HG03095 (cell line): ENCODE data around the gene ICA1L.
"Not testable (repeated sequence)": the region's sequence is repeated elsewhere in the genome, so short reads cannot be mapped to it uniquely, and the experiment has no call there.

Experiments
- ATAC-seq: cut with Tn5 transposase; IDR thresholded peaks from one replicate; pipeline ENCODE4 v1.9.1; 2021; ENCODE audit warnings: moderate library complexity; ENCODE audit not compliant: unreplicated experiment

The ICA1L gene

DNA sequence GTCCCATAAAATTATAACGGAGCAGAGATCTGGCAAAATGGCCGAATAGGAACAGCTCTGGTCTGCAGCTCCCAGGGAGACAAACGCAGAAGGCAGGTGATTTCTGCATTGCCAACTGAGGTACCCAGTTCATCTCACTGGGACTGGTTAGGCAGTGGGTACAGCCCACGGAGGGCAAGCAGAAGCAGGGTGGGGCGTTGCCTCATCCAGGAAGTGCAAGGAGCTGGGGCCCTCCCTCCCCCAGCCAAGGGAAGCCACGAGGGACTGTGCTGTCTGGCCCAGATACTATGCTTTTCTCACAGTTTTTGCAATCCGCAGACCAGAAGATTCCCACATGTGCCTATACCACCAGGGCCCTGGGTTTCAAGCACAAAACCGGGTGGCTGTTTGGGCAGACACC lies 22.8 kb downstream of the ICA1L start:
- ATAC-seq, result no peak

DNA sequence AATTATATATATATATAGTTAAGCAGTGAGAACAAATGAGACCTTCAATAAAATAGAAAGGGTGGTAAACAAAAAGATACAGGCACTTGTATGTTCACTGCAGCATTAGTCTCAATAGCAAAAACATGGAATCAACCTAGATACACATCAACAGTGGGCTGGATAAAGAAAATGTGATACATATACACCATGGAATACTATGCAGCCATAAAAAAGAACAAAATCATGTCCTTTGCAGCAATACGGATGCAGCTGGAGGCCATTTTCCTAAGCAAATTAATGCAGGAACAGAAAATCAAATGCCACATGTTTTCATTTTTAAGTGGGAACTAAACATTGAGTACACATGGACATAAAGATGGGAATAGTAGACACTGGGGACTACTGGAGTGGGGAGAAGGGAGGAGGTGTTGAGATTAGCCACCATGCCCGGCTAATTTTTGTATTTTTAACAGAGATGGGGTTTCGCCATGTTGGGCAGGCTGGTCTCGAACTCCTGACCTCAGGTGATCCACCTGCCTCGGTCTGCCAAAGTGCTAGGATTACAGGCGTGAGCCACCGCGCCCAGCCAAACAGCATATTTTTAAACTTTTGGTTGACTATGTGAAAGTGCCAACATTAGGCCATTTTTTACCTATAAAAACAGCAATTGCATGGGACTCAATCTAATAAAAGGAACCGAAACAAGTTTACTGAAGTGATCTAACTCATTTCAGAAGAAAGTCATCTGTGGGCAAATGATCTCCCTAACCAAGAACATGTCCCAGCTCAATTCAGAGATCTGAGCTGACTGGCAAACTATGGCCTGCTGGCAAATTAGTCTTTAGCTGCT lies 23.7 kb downstream of the ICA1L start:
- ATAC-seq, result peak; percentile 69

DNA sequence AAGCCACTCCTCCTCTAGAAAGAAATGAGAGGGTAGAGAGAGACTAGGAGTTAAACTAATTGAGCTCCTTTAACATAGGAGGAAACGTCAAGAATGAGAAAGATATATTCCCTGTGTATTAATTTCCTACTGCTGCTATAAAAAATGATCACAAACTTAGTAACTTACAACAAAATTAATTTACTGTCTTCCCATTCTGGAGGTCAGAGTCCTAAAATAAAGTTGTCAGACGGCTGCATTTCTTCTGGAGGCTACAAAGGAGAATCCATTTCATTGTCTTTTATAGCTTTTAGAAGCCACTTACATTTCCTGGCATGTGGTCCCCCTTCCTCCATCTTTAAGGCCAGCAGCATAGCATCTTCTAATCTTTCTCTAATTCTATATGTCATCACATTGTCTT lies 26.9 kb downstream of the ICA1L start:
- ATAC-seq, result no peak

DNA sequence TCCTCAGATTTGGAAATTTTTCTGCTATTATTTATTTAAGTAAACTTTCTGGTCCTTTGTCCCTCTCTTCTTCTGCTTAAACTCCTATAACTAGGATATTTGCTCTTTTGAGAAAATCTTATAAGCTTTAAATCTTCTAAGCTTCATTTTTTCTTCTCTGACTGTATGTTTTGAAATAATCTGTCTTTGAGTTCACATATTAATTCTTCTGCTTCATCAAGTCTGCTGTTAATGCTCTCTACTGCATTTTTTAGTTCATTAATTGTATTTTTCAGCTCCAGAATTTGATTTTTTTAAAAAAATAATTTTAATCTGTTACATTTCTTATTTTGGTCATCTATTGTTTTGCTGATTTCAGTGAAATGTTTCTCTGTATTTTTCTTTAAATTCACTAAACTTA lies 28.9 kb downstream of the ICA1L start:
- no peak for ATAC-seq

DNA sequence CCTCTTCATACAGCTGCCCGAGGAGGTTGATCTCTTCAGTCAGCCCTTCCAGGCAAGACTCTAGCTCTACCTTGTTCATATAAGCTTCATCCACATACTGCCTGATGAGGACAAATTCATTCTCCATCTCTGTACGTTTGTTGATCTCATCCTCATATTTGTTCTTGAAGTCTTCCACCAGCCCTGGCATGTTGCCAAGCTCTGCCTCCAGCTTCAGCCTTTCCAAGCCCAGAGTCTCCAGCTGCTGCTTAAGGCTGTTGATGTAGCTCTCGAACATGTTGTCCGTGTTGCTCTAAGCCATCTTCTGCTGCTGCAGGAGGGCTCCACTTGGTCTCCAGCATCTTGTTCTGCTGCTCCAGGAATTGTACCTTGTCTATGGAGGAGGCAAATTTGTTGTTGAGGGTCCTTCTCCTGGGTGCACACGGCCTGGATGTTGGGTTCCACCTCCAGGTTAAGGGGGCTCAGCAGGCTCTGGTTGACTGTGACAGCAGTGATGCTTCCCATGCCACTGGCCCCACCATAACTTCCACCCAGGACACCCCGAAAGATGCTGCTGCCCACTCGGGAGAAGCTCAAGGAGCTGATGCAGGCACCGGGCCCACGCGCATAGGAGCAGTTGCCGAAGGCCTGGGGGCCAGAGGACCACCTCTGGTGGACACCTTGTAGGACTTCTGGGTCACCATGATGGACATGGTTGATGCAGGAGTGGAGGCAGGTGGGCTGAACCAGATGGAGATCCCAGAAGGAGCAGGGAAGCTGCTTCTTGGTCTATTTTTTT lies 30.3 kb downstream of the ICA1L start:
- ATAC-seq, result no peak

DNA sequence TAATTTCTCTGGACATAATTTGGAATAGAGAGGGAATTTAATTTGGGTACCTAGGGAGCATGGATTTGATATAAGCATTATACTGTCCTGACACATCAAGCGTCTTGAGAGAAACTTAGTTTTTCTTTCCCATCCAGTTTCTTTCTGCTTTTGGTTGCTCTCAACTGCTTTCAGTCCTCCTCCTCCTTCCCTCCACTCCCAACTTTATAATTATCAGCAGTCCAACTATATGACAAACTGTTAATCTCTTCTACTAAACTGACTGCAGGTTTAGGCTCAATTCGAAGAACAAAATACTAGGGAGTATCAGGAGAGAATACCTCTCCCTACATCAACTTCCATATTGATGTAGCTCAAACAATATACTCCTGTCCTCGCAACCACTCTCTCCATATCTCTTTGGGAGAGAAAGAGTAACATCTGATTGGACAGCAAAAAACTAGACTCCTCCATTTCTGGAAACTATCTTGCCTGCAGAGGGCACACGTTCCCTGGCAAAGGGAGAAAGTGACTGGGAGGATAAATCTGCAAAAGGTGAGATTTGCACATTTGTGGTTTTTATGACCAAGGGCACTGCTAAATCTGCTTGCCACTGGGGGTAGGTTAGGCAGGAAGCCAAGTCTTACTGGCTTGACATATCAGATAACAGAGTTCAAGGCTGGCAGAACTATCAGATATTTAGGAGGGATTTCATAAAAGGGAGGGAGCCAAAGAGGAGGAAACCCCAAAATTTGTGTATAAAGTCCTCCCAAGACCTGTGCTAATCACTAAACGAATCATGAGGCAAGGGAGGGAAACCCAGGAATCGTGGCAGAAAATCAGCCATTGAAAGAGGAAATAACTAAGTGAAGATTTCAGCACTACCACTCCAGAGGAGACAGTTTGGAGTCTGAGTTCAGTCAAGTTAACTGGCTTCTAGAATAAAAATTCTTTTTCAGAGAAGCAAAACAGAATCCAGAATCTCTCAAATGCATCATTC lies 40.0 kb downstream of the ICA1L start:
- no peak for ATAC-seq

DNA sequence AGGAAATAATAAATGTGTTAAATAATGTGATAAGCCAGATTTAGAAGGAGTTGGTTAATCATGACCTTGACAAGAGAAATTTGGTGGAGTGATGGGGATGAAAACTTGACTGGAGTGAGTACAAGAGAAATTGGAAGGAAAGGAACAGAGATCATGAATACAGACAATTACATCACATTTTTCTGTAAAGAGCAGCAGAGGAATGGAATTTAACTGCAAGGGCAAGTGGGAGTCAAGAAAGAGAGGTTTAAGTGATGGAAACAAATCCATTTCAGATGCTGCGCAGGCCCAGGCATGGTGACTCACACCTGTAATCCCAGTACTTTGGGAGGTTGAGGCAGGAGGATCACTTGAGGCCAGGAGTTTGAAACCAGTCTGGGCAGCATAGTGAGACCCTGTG lies 46.7 kb downstream of the ICA1L start:
- no peak for ATAC-seq

DNA sequence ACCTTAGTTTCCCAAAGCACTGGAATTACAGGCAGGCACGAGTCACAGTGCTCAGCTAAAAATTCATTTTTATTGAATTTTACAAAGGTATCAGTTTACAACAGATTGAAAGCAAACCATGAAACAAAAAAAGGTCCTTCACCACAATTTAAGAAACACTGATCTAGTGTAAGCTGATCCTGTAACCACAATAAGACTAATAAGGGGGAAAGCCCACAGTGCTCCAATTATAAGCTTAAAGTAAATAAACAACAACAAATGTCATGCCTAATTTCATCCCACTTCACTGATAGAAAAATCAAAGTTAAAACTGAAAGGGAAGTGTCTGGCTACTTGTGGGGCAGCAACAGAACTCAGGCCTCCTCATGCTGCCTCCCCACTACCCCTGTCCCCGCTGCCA lies 49.2 kb downstream of the ICA1L start:
- no peak for ATAC-seq

DNA sequence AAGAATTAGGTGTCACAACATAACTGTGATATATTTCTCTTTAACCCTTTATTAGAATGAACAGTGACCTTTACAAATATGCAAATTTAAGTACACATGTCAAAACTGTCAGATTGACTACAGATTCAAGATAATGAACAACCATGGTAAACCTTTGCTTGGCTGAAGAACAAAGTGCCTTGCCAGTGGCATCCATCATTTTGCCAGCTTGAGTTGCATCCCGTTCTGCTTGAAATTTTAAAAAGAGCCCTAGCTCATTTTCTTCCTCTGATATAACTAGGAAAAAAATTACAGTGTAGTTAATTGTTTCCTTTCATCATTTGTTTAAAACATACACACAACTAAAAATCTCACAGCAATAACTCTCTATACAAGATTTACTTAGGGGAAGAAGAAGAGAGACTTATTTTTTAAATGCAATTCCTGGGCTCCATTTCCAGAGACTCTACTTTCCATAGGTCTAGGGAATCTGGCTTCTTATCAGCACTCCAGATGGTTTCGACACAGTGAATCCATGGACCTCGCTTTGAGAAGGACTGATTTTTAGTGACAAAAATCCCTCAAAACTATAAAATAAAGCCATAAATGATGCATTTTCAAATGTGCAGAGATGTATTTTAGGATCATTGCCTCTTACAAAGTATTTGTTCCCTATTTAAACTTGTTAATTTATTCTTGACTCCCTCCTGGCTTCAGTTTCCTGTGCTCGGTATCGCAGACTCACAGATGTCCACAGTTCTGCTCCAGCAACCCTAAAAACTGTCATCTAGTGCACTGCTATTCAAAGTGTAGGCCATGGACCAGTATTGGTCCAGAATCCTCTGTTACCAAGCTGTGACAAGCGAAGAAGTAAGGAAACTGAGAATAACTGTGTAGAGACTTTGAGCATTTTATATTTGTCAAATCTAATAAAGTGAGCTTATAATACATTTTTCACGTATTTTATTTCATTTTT lies 50.1 kb downstream of the ICA1L start:
- ATAC-seq, result no peak

DNA sequence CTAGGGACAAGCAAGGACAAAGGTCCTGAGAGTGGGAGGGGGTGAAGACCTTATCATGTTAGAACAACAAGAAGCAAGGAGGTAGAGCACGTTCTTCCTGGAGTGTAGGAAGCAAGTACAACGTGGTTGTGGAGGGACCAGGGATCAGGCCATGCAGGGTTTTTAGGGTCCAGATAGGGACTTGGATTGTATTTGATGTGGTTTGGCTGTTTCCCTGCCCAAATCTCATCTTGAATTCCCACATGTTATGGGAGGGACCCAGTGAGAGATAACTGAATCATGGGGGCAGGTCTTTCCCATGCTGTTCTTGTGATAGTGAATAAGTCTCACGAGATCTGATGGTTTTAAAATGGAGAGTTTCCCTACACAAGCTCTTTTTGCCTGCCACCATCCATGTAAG lies 53.2 kb downstream of the ICA1L start:
- no peak for ATAC-seq

DNA sequence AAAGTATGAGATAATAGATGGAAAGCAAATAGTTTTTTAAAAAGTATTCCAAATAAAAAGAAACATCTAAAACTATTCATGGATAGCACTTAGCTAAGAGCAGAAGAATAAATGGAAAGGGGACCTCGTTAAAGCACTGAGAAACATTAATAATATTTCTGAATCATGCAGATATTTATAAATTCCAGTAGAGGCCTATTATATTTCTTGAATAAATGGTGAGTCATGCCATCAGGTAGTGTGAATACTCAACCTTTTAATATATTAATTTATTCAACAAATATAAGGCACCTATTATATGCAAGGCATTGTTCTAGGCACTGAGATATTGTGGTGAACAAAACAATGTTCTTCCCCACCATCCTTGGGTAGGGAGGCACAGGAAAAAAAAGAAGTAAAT lies 53.8 kb downstream of the ICA1L start:
- no peak for ATAC-seq

DNA sequence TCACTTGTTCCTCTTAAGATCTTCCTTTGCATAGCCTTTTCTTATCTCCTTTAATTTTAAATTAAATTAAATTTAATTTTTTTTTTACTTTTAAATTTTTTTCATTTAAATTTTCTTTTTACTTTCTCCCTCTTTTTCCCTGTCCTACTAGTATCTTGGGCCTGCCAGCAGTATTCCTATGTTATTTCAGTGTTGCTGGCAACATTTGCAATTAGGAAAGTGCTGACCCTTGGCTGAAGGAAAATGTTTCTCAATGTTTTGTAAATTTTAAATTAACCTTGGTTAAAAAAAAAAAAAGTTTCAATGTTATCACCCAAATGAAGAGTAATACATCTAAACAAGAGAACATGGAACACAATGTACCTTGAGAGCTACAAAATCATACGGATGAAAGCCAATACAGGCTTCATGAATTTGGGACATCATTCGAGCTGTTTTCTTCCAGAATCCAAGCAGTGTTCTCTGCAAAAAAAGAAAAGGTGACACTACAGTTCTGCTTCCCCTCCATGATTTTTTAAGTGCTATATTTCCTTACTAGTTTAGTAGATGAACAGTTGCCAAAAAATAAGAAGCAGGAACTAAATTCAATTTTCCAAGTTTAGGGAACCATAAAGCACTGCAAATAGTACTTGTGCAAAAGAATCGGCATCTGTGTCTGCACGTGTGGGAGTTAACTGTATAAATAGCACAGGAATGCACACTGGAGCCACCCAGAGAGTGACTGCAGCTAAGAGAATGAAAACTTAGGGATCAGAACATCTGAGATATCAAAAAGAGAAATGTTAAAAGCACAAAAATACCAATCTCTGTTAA lies 55.8 kb downstream of the ICA1L start:
- no peak for ATAC-seq

DNA sequence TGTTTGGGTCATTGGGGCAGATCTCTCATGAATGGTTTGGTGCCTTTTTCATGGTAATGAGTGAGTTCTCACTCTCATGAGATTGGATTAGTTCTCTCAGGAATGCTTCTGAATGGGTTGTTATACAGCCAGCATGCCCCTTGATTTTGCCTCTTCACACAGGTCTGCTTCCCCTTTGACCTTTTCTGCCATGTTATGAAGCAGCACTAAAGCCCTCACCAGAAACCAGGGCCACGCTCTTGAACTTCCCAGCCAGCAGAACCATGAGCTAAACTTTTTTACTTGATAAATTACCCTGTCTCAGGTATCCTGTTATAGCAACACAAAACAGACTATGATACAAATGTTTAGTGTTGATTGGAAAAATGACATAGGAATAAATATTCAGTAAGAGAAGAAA lies 57.3 kb downstream of the ICA1L start:
- no peak for ATAC-seq

DNA sequence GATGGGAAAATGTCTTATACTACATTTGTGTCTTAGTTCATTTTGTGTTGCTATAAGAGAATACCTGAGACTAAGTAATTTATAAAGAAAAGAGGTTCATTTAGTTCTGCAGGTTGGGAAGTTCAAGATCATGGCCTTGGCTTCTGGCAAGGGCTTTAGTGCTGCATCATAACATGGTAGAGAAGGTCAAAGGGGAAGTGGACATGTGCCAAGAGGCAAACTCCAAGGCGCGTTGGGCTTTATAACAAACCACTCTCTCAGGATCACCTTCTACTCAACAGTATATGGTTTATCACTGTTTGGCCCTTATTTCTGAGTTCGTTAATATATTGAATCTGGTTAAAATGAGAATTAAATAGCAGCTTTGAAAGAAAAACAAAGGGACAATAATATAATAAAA lies 58.2 kb downstream of the ICA1L start:
- no peak for ATAC-seq

DNA sequence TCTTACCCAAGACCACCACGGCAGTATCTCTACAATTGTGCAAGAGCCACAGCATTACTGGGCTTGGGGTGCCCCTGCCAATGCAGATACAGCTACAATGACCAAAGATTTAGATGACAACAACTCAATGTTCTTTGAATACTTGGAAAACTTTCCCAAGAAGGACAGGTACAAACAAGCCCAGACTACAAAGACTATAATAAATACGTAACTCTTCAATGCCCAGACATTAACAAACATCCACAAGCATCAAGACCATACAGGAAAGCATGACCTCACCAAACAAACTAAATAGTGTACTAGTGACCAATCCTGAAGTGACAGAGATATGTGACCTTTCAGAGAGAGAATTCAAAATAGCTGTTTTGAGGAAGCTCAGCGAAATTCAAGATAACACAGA lies 62.8 kb downstream of the ICA1L start:
- ATAC-seq, result no peak

DNA sequence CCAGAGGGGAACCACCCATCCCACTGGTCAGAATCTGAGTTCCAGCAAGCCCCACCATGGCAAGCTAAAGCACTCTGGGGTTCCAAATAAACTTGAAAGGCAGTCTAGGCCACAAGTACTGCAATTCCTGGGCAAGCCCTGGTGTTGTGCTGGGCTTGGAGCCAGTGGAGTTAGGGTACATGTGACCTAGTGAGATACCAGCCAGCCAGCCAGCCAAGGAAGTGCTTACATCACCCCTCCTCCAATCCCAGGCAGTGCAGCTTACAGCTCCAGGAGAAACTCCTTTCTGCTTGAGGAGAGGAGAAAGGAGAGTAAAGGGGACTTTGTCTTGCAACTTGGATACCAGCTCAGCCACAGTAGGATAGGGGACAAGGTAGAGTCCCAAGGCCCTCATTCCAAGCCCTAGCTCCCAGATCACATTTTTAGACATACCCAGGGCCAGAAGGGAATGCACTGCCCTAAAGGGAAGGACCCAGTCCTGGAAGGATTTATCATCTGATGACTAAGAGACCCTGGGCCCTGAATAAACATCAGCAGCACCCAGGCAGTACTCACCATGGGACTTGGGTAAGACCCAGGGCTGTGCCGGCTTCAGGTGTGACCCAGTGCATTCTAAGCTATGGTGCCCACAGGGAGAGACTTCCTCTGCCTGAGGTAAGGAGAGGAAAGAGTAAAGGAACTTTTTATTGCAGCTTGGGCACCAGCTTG lies 64.0 kb downstream of the ICA1L start:
- ATAC-seq, result not testable (repeated sequence)

DNA sequence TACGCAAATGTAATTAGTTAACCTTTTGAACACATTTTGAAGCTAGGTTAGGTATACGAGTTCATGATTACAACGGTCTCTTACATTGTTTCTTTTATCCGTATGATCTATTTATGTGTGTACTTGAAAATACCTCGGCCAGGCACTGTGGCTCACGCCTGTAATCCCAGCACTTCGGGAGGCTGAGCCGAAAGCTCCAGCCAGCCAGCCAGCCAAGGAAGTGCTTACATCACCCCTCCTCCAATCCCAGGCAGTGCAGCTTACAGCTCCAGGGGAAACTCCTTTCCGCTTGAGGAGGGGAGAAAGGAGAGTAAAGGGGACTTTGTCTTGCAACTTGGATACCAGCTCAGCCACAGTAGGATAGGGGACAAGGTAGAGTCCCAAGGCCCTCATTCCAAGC lies 65.7 kb downstream of the ICA1L start:
- not testable (repeated sequence) for ATAC-seq

DNA sequence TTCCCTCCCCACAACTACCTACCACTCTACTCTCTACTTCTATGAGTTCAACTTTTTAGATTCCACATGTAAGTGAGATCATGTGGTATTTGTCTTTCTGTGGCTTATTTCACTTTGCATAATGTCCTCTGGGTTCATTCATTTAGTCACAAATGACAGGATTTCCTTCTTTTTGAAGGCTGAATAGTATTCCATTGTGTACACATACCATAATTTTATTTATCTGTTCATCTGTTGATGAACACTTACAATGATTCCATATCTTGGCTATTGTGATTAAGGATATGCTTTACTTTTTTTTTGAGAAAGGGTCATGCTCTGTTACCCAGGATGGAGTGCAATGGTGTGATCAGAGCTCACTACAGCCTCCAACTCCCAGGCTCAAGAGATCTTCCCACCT lies 73.6 kb downstream of the ICA1L start:
- ATAC-seq, result no peak

DNA sequence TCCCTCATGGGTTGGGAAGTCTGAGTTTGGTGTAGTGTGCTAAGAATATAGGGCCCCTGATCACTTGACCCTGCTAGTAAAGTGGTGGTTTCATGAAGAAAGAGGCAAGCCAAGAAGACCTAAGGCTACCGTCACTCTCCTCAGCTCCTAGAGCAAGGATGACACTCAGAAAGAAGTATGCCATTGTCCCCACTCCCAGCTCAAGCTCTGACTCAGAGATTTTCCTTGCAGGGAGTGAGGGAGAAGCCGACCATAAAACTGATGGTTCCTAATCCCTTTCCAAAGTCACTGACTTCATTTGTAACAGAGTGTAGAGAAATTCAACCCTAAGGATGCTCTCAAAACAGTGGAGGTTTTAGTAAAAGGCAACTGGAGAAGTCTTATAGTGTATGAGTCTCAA lies 80.9 kb downstream of the ICA1L start:
- no peak for ATAC-seq
